Measurements from ENCODE around the gene MYOM1. TPM values are rescaled to one million over a fixed set of nuclear protein-coding genes. Genes with fewer than 3 reads are reported as not detected.
"Not testable (repeated sequence)": the region's sequence is repeated elsewhere in the genome, so short reads cannot be mapped to it uniquely, and the experiment has no call there.

MYOM1 gene
- total RNA-seq, 1 donor from 2014 or later: 1.3 TPM

DNA sequence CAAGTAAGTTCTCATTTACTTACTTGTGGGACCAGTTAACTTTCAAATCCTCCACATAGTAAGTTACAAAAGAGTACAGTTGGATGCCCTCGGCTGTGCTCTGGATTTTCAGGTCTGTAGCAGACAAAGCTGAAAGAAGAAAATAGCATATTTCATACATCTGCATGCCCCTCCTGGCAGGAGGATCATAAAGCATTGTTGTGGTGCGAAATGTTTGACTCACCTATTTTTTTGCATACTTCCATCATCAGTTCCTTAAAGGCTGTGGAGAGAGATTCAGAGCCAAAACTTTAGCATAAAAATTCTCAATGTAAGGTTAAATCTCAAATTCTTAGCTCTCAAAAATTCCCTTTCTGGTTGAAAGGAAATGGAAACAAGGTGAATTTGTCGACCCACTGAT, 136.0 kb downstream of the MYOM1 start:
- Mint-ChIP-seq H3K4me3 (ENCODE audit: unreplicated experiment) (no peak overlapping the region), H3K4me1 (ENCODE audit: low read depth, unreplicated experiment) (peaks cover 2% of the 10 kb centered on the region), H3K27me3 (ENCODE audit: unreplicated experiment) (no peaks in the 10 kb centered on the region), H3K36me3 (ENCODE audit: unreplicated experiment) (no peaks in the 10 kb centered on the region), H3K27ac (ENCODE audit: unreplicated experiment) (no peak overlapping the region), H3K9me3 (ENCODE audit: unreplicated experiment) (peaks cover 2% of the 10 kb centered on the region)
- DNase-seq: no peak
- TF ChIP-seq, protein P1, sequence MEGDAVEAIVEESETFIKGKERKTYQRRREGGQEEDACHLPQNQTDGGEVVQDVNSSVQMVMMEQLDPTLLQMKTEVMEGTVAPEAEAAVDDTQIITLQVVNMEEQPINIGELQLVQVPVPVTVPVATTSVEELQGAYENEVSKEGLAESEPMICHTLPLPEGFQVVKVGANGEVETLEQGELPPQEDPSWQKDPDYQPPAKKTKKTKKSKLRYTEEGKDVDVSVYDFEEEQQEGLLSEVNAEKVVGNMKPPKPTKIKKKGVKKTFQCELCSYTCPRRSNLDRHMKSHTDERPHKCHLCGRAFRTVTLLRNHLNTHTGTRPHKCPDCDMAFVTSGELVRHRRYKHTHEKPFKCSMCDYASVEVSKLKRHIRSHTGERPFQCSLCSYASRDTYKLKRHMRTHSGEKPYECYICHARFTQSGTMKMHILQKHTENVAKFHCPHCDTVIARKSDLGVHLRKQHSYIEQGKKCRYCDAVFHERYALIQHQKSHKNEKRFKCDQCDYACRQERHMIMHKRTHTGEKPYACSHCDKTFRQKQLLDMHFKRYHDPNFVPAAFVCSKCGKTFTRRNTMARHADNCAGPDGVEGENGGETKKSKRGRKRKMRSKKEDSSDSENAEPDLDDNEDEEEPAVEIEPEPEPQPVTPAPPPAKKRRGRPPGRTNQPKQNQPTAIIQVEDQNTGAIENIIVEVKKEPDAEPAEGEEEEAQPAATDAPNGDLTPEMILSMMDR (IDR thresholded peaks at IDR 0.05; ENCODE audit: partially characterized antibody, unreplicated experiment): no peak

DNA sequence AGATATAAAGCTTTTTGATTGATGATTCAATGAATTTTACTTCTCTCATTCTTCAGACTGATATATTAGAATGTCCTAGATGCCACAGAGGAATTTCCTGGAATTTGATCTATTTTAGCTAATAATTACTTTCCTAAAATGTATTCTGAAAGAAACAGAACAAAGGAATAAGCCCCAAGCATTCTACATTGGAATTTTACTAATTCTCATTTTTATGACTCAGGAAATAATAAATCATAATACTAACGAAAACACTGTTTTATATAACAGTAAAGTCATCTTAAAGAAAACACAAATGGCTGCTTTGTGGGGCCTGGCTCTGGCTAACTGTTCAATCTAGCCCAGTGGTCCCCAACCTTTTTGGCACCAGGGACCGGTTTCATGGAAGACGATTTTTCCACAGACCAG, 138.2 kb downstream of the MYOM1 start:
- no peaks in the 10 kb centered on the region for H3K4me1 Mint-ChIP-seq (ENCODE audit: low read depth, unreplicated experiment)

DNA sequence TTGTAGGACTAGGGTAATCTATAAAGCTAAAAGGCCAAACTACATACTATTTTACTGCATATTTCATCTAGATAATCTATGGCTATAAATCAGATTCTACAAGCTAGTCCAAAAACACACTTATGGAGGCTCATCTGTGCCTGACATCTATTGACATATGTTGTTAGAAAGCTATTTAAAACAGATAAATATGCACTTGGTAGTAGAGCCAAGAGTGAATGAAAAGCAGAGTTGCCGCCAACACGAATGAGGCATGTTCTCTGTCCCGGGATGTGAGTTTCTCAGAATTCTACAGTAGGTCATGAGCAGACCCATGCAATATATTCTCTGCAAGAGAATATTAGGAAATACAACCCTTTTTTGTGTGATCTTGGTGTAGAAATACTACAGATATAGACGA, 140.1 kb downstream of the MYOM1 start:
- no peaks in the 10 kb centered on the region for H3K4me1 Mint-ChIP-seq (ENCODE audit: low read depth, unreplicated experiment)
- TF ChIP-seq, protein P1 (IDR thresholded peaks at IDR 0.05; ENCODE audit: partially characterized antibody, unreplicated experiment): no peak
- no peak for DNase-seq

More for the DNA sequence above, 138.2 kb downstream of the MYOM1 start:
- no peak for DNase-seq
- H3K36me3 Mint-ChIP-seq (ENCODE audit: unreplicated experiment): no peaks in the 10 kb centered on the region
- TF ChIP-seq, protein P1 (IDR thresholded peaks at IDR 0.05; ENCODE audit: partially characterized antibody, unreplicated experiment): no peak
- H3K9me3 Mint-ChIP-seq (ENCODE audit: unreplicated experiment): no peaks in the 10 kb centered on the region
- H3K27ac Mint-ChIP-seq (ENCODE audit: unreplicated experiment): no peak overlapping the region
- H3K4me3 Mint-ChIP-seq (ENCODE audit: unreplicated experiment): no peak overlapping the region
- no peaks in the 10 kb centered on the region for H3K27me3 Mint-ChIP-seq (ENCODE audit: unreplicated experiment)

DNA sequence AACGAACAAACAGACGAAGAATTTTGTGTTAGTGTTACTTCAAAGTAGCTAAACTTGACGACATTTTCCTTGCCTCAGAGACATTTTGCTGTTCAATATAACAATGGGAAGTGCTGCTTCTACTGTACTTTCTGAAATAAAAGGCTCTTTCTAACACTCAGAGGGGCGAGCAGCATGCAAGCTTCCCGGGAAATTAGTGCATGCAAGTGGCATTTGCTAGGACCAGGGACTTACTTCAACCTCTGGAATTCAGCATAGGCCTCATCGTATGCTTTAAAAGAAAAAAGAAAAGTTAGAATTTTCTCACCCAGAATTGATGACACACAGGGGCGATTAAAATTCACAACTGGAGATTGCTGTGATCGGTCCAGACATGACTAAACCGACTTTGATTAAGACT, 144.3 kb downstream of the MYOM1 start:
- TF ChIP-seq, protein P1 (IDR thresholded peaks at IDR 0.05; ENCODE audit: partially characterized antibody, unreplicated experiment): no peak
- Mint-ChIP-seq H3K4me3 (ENCODE audit: unreplicated experiment) (no peak overlapping the region), H3K27ac (ENCODE audit: unreplicated experiment) (no peak overlapping the region), H3K36me3 (ENCODE audit: unreplicated experiment) (no peaks in the 10 kb centered on the region), H3K4me1 (ENCODE audit: low read depth, unreplicated experiment) (no peaks in the 10 kb centered on the region), H3K9me3 (ENCODE audit: unreplicated experiment) (no peaks in the 10 kb centered on the region), H3K27me3 (ENCODE audit: unreplicated experiment) (no peaks in the 10 kb centered on the region)
- no peak for DNase-seq

More for the DNA sequence above, 140.1 kb downstream of the MYOM1 start:
- H3K27ac Mint-ChIP-seq (ENCODE audit: unreplicated experiment): no peak overlapping the region
- H3K9me3 Mint-ChIP-seq (ENCODE audit: unreplicated experiment): no peaks in the 10 kb centered on the region
- H3K4me3 Mint-ChIP-seq (ENCODE audit: unreplicated experiment): no peak overlapping the region
- no peaks in the 10 kb centered on the region for H3K27me3 Mint-ChIP-seq (ENCODE audit: unreplicated experiment)
- H3K36me3 Mint-ChIP-seq (ENCODE audit: unreplicated experiment): no peaks in the 10 kb centered on the region

DNA sequence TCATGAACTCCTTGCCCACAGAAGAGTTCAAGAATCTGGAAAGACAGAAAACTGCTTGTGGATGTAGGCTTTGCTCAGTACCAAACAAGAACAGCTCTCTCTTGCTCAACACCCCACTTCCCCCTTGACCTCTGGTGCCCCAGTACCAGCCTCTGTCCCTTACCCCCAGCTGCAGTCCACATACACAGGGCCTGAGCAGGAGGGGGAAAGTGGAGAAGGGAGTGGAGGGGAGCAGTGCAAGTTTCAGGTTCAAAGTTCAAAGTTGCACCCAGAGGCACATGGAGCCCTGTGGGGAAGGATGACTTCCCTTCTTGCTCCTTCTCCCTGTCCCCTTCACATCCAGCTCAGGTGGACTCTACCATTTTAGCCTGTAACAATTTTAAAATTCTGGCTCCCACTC, 145.7 kb downstream of the MYOM1 start:
- Mint-ChIP-seq H3K9me3 (ENCODE audit: unreplicated experiment) (no peaks in the 10 kb centered on the region), H3K36me3 (ENCODE audit: unreplicated experiment) (no peaks in the 10 kb centered on the region), H3K4me3 (ENCODE audit: unreplicated experiment) (no peak overlapping the region), H3K27ac (ENCODE audit: unreplicated experiment) (no peak overlapping the region), H3K4me1 (ENCODE audit: low read depth, unreplicated experiment) (no peaks in the 10 kb centered on the region), H3K27me3 (ENCODE audit: unreplicated experiment) (no peaks in the 10 kb centered on the region)
- TF ChIP-seq, protein P1 (IDR thresholded peaks at IDR 0.05; ENCODE audit: partially characterized antibody, unreplicated experiment): no peak
- DNase-seq: no peak

DNA sequence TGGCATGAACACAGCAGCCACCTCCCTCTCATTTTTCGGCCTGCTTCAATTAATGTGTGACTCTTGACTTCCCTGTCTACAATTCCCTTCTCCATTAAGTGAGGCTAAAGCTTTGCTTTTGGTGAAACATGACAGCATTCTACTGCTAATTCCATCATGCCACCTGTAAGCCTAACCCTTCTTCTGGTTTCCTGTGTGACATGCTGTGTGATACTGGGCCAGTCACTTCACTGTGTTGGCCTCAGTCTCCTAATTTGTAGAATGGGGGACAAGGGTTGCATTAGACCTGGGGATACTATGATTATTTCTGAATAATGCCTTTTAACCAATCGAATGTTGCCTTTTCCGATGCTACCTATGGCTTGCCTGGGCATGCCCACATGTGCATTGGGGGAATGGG, 146.4 kb downstream of the MYOM1 start:
- H3K4me3 Mint-ChIP-seq (ENCODE audit: unreplicated experiment); H3K9me3 Mint-ChIP-seq (ENCODE audit: unreplicated experiment); H3K4me1 Mint-ChIP-seq (ENCODE audit: low read depth, unreplicated experiment); H3K27ac Mint-ChIP-seq (ENCODE audit: unreplicated experiment); DNase-seq; H3K27me3 Mint-ChIP-seq (ENCODE audit: unreplicated experiment); H3K36me3 Mint-ChIP-seq (ENCODE audit: unreplicated experiment): not testable (repeated sequence)

Measured in glutamatergic neuron (in vitro differentiated cells).